H9 (cell line): ENCODE results near the gene PRR20D. TPM values are rescaled to one million over a fixed set of nuclear protein-coding genes. Genes with fewer than 3 reads are reported as not detected.

Experiments
- DNase-seq: peaks from one replicate; pipeline ENCODE4 v3.0.0-alpha.2; 2017
- H2AFZ ChIP-seq: one replicate; pipeline ENCODE4 v1.6.1; 2013; ENCODE audit warnings: mild to moderate bottlenecking, low read length, control low read depth, moderate library complexity
- H2AK5ac ChIP-seq: 2 replicates; pipeline ENCODE4 v1.6.1; 2013; ENCODE audit warnings: low read length, control low read depth, mixed read lengths; ENCODE audit not compliant: insufficient read length
- H2BK120ac ChIP-seq: one replicate; pipeline ENCODE4 v1.6.1; 2013; ENCODE audit warnings: low read depth, mild to moderate bottlenecking, low read length, control low read depth, inconsistent platforms; ENCODE audit not compliant: poor library complexity, severe bottlenecking
- H2BK12ac ChIP-seq: 2 replicates; pipeline ENCODE4 v1.6.1; 2013; ENCODE audit warnings: low read length, control low read depth, mixed read lengths, low read depth; ENCODE audit not compliant: insufficient read length
- H2BK15ac ChIP-seq: 2 replicates; pipeline ENCODE4 v1.6.1; 2013; ENCODE audit warnings: low read depth, low read length, control low read depth
- H2BK20ac ChIP-seq: one replicate; pipeline ENCODE4 v1.6.1; 2013; ENCODE audit warnings: low read depth, mild to moderate bottlenecking, low read length, control low read depth, inconsistent platforms; ENCODE audit not compliant: poor library complexity, severe bottlenecking
- H2BK5ac ChIP-seq: 2 replicates; pipeline ENCODE4 v1.6.1; 2013; ENCODE audit warnings: low read length, control low read depth, mixed read lengths; ENCODE audit not compliant: insufficient read length
- H3K14ac ChIP-seq: 2 replicates; pipeline ENCODE4 v1.6.1; 2013; ENCODE audit warnings: low read length, control low read depth; ENCODE audit not compliant: insufficient read depth
- H3K18ac ChIP-seq: 2 replicates; pipeline ENCODE4 v1.6.1; 2013; ENCODE audit warnings: low read depth, mild to moderate bottlenecking, mixed read lengths, low read length, control low read depth; ENCODE audit not compliant: insufficient read length
- H3K23ac ChIP-seq: 2 replicates; pipeline ENCODE4 v1.6.1; 2013; ENCODE audit warnings: low read length, control low read depth, mixed read lengths, low read depth; ENCODE audit not compliant: insufficient read length
- H3K23me2 ChIP-seq: 2 replicates; pipeline ENCODE4 v1.6.1; 2013; ENCODE audit warnings: low read depth, mild to moderate bottlenecking, mixed read lengths, low read length, control low read depth; ENCODE audit not compliant: insufficient read length, poor library complexity, severe bottlenecking
- H3K27ac ChIP-seq: 2 replicates; pipeline ENCODE4 v1.5.1; 2013; ENCODE audit warnings: low read length, control low read depth, mixed read lengths, low read depth; ENCODE audit not compliant: insufficient read length
- H3K27me3 ChIP-seq: 2 replicates; pipeline ENCODE4 v1.6.1; 2013; ENCODE audit warnings: low read length, control low read depth, inconsistent platforms; ENCODE audit not compliant: insufficient read depth
- H3K4ac ChIP-seq: 2 replicates; pipeline ENCODE4 v1.6.1; 2013; ENCODE audit warnings: low read depth, mild to moderate bottlenecking, control low read depth, inconsistent platforms, low read length, moderate library complexity
- H3K4me1 ChIP-seq: 2 replicates; pipeline ENCODE4 v1.6.1; 2013; ENCODE audit warnings: low read length, control low read depth, inconsistent platforms; ENCODE audit not compliant: insufficient read depth
- H3K4me2 ChIP-seq: 2 replicates; pipeline ENCODE4 v1.6.1; 2013; ENCODE audit warnings: low read length, control low read depth, mixed read lengths; ENCODE audit not compliant: insufficient read length, insufficient read depth
- H3K56ac ChIP-seq: 2 replicates; pipeline ENCODE4 v1.6.1; 2013; ENCODE audit warnings: low read depth, mild to moderate bottlenecking, mixed read lengths, low read length, control low read depth; ENCODE audit not compliant: insufficient read length
- H3K79me1 ChIP-seq: 2 replicates; pipeline ENCODE4 v1.6.1; 2013; ENCODE audit warnings: low read depth, mild to moderate bottlenecking, moderate library complexity, low read length, control low read depth, inconsistent platforms; ENCODE audit not compliant: insufficient read depth, poor library complexity, severe bottlenecking
- H3K79me2 ChIP-seq: 2 replicates; pipeline ENCODE4 v1.6.1; 2013; ENCODE audit warnings: low read length, control low read depth, inconsistent platforms; ENCODE audit not compliant: insufficient read depth
- H3K9ac ChIP-seq: 2 replicates; pipeline ENCODE4 v1.6.1; 2013; ENCODE audit warnings: low read length, control low read depth, mixed read lengths; ENCODE audit not compliant: insufficient read length; ENCODE audit errors: extremely low read depth
- H3K9me3 ChIP-seq: one replicate; pipeline ENCODE4 v1.6.1; 2013; ENCODE audit warnings: low read depth, low read length, inconsistent platforms; ENCODE audit not compliant: control insufficient read depth
- H3T11ph ChIP-seq: one replicate; pipeline ENCODE4 v1.6.1; 2013; ENCODE audit warnings: mild to moderate bottlenecking, low read length, control low read depth, inconsistent platforms
- H4K20me1 ChIP-seq: one replicate; pipeline ENCODE4 v1.6.1; 2013; ENCODE audit not compliant: control insufficient read depth, insufficient read length, insufficient read depth
- H4K5ac ChIP-seq: 2 replicates; pipeline ENCODE4 v1.6.1; 2013; ENCODE audit warnings: low read depth, mild to moderate bottlenecking, mixed read lengths, low read length, control low read depth; ENCODE audit not compliant: insufficient read length
- H4K8ac ChIP-seq: replicated peaks from 2 replicates; pipeline ENCODE4 v1.6.1; 2013; ENCODE audit warnings: low read length, control low read depth, mixed read lengths, low read depth; ENCODE audit not compliant: insufficient read length
- H4K91ac ChIP-seq: 2 replicates; pipeline ENCODE4 v1.6.1; 2013; ENCODE audit warnings: low read depth, mild to moderate bottlenecking, moderate library complexity, mixed read lengths, low read length, control low read depth; ENCODE audit not compliant: insufficient read length
- H3K27ac Mint-ChIP-seq, 3 experiments: 2 replicates in 2 of 3; 3 replicates in 1 of 3; pipeline ENCODE4 v1.8.0; 2020 to 2021; ENCODE audit warnings: mixed read lengths in 3 of 3, mild to moderate bottlenecking in 1 of 3, moderate library complexity in 1 of 3
- H3K27me3 Mint-ChIP-seq: 2 replicates; pipeline ENCODE4 v1.8.0; 2021; ENCODE audit warnings: low read depth, mild to moderate bottlenecking, moderate library complexity, mixed read lengths
- H3K36me3 Mint-ChIP-seq, 3 experiments: 2 replicates in 2 of 3; 3 replicates in 1 of 3; pipeline ENCODE4 v1.8.0; 2020 to 2021; ENCODE audit warnings: low read depth in 3 of 3, mixed read lengths in 3 of 3; ENCODE audit not compliant: insufficient read depth in 1 of 3
- H3K4me1 Mint-ChIP-seq, 2 experiments: 2 replicates each; pipeline ENCODE4 v1.8.0; 2020; ENCODE audit warnings: mixed read lengths in 2 of 2
- H3K4me3 Mint-ChIP-seq, 2 experiments: 2 replicates in 1 of 2; 3 replicates in 1 of 2; pipeline ENCODE4 v1.8.0; 2020 to 2021; ENCODE audit warnings: mild to moderate bottlenecking in 2 of 2, mixed read lengths in 2 of 2, moderate library complexity in 1 of 2
- H3K9me3 Mint-ChIP-seq, 2 experiments: 2 replicates in 1 of 2; 3 replicates in 1 of 2; pipeline ENCODE4 v1.8.0; 2020; ENCODE audit warnings: mild to moderate bottlenecking in 2 of 2, mixed read lengths in 2 of 2, moderate library complexity in 1 of 2
- CTCF ChIP-seq: fragments of 200-600 bp; sonication (generic); conservative IDR thresholded peaks from 3 replicates; pipeline ENCODE4 v1.8.0; 2021; ENCODE audit warnings: antibody characterized with exemption, mild to moderate bottlenecking
- WGBS: extraction: QIAGEN DNeasy Blood & Tissue Kit; methylation state at CpG from one replicate; pipeline ENCODE4 v1.1.7; 2013; ENCODE audit warnings: missing lambda C conversion rate, low lambda C conversion rate, mixed read lengths; ENCODE audit not compliant: insufficient read length; ENCODE audit errors: extremely low coverage; 5-methylcytosine and 5-hydroxymethylcytosine counted together
- total RNA-seq: library from RNA; stranded (reverse); gene quantifications from 2 replicates; pipeline ENCODE4 v1.2.1, GENCODE V29; 2021

Gene PRR20D
- total RNA-seq, 1 experiment from 2014 or later = not detected

DNA sequence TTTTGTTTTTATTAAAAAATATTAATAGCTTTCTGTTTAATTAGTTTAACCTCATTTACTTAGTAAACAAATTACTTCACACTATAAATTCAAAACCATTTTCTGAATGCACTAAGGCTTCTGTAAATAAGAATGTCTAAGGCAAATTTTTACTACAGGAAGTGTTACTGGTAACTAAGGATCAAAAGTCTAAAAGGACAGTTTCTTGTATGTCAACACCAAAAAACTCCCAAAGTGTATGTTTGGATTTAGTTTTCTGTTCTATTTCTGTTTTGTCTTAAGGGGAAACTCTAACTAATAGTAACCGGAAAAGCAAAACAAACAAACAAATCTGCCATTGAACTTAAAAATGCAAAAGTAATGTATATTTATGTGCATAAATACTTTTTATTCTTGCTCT lies 31.2 kb downstream of the PRR20D start:
- TF ChIP-seq CTCF = no peak
- Histone ChIP-seq H3K4me1 (no peaks in the 10 kb centered on the region), H3K14ac (no peak overlapping the region), H3K27me3 (no peaks in the 10 kb centered on the region), H2BK15ac (no peak overlapping the region), H3K79me1 (no peaks in the 10 kb centered on the region), H2BK12ac (no peak overlapping the region), H2BK20ac (no peak overlapping the region), H4K5ac (no peak overlapping the region), H3K9me3 (no peaks in the 10 kb centered on the region), H2BK120ac (no peak overlapping the region), H4K20me1 (no peaks in the 10 kb centered on the region), H3K23me2 (no peaks in the 10 kb centered on the region), H3K23ac (no peak overlapping the region), H3K4me2 (no peak overlapping the region), H3K79me2 (no peaks in the 10 kb centered on the region), H2AFZ (no peak overlapping the region), H3K9ac (no peak overlapping the region), H2AK5ac (no peak overlapping the region), H4K91ac (no peak overlapping the region), H3T11ph (no peak overlapping the region), H4K8ac (no peak overlapping the region), H3K56ac (no peak overlapping the region), H3K27ac (no peak overlapping the region), H3K4ac (no peak overlapping the region), H2BK5ac (no peak overlapping the region), H3K18ac (no peak overlapping the region)
- Mint-ChIP-seq H3K27me3 (no peaks in the 10 kb centered on the region), H3K4me1 (no peaks in the 10 kb centered on the region), H3K9me3 (no peaks in the 10 kb centered on the region), H3K27ac (no peak overlapping the region), H3K36me3 (no peaks in the 10 kb centered on the region; a peak in 1 of 7 replicates), H3K4me3 (no peak overlapping the region)
- WGBS = no CpG with 5 or more reads among the region's 1 CpG
- no peak for DNase-seq
